Stomach (tissue), 4 donors: Measurements from ENCODE around the gene CLSTN2.

Experiments
- POLR2AphosphoS5 ChIP-seq, 3 donors: sonication (generic); formaldehyde crosslinking; IDR thresholded peaks; one replicate each; pipeline ENCODE4 v1.6.1; 2016; ENCODE audit warnings: antibody characterized with exemption in 3 of 3
- TF ChIP-seq, protein P1 (sequence below), 7 experiments: fragments of 450-650 bp in 4 of 7; fragments of 200-600 bp in 3 of 7; sonication (generic) in 3 of 7; IDR thresholded peaks; one replicate each; pipeline ENCODE4 v1.5.1; 2016 to 2019; ENCODE audit warnings: antibody characterized with exemption in 7 of 7, control low read depth in 2 of 7, mild to moderate bottlenecking in 1 of 7

DNA sequence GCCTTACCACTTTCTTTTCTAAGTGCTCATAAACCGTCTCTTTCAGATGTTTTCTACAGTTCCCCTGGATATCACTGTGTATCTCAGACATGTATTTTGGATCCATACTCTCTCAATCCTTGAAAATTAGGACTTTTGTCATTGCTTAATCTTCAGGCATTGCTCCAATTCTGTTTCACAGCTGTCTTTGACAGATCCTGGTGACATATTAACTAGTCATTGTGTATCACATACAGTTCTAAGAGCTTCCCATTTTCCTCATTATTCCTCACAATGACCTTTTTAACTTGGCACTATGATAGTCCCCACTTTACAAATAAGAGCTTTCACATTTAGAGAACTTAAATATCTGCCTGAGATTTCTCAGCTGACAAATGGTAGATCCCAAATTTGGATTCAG, 151.7 kb downstream of the CLSTN2 start:
- TF ChIP-seq, protein P1, sequence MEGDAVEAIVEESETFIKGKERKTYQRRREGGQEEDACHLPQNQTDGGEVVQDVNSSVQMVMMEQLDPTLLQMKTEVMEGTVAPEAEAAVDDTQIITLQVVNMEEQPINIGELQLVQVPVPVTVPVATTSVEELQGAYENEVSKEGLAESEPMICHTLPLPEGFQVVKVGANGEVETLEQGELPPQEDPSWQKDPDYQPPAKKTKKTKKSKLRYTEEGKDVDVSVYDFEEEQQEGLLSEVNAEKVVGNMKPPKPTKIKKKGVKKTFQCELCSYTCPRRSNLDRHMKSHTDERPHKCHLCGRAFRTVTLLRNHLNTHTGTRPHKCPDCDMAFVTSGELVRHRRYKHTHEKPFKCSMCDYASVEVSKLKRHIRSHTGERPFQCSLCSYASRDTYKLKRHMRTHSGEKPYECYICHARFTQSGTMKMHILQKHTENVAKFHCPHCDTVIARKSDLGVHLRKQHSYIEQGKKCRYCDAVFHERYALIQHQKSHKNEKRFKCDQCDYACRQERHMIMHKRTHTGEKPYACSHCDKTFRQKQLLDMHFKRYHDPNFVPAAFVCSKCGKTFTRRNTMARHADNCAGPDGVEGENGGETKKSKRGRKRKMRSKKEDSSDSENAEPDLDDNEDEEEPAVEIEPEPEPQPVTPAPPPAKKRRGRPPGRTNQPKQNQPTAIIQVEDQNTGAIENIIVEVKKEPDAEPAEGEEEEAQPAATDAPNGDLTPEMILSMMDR (IDR thresholded peaks at IDR 0.05): no peak
- no peak for TF ChIP-seq POLR2AphosphoS5 (IDR thresholded peaks at IDR 0.05)
